H1 (cell line): ENCODE results near the gene DLK1. TPM values are rescaled to one million over a fixed set of nuclear protein-coding genes. Genes with fewer than 3 reads are reported as not detected.

Experiments used
- CTCF ChIA-PET: fragments of 300-600 bp; sonication (Branson Sonifier 250); formaldehyde crosslinking; loops from one replicate; lab custom pipeline; 2021; ENCODE audit not compliant: partially characterized antibody; lab: Charles Lee
- POLR2A ChIA-PET: fragments of 300-600 bp; sonication (Branson Sonifier 250); formaldehyde crosslinking; loops from one replicate; lab custom pipeline; 2021; ENCODE audit warnings: inconsistent platforms; ENCODE audit not compliant: partially characterized antibody; lab: Charles Lee
- DNase-seq, 2 experiments: peaks; one replicate each; pipeline versions ENCODE4 v3.0.0 to v3.0.0-alpha.2; 2010 to 2022; ENCODE audit warnings: low spot score in 2 of 2, low read depth in 1 of 2, mixed read lengths in 1 of 2
- FAIRE-seq: peaks from 2 replicates; lab custom pipeline; 2011; peaks lifted over from hg19 to GRCh38; lab: Jason Lieb, UNC
- H2AFZ ChIP-seq: 2 replicates; pipeline ENCODE4 v1.8.1; 2012; ENCODE audit warnings: low read length, inconsistent platforms
- H2AK5ac ChIP-seq: 2 replicates; pipeline ENCODE4 v1.6.1; 2013; ENCODE audit warnings: low read depth, low read length
- H2BK120ac ChIP-seq: replicated peaks from 2 replicates; pipeline ENCODE3; 2013; ENCODE audit warnings: low read depth, low read length, inconsistent platforms
- H2BK12ac ChIP-seq: 2 replicates; pipeline ENCODE4 v1.6.1; 2013; ENCODE audit warnings: low read depth, low read length
- H2BK15ac ChIP-seq: 2 replicates; pipeline ENCODE4 v1.6.1; 2013; ENCODE audit warnings: low read length
- H2BK20ac ChIP-seq: 2 replicates; pipeline ENCODE4 v1.6.1; 2013; ENCODE audit warnings: low read length
- H2BK5ac ChIP-seq: 2 replicates; pipeline ENCODE4 v1.6.1; 2013; ENCODE audit warnings: low read depth, low read length
- H3K14ac ChIP-seq: 2 replicates; pipeline ENCODE4 v1.6.1; 2013; ENCODE audit warnings: inconsistent platforms; ENCODE audit not compliant: insufficient read length
- H3K18ac ChIP-seq: 2 replicates; pipeline ENCODE4 v1.6.1; 2013; ENCODE audit warnings: low read length; ENCODE audit errors: extremely low read depth
- H3K23ac ChIP-seq: 2 replicates; pipeline ENCODE4 v1.6.1; 2013; ENCODE audit warnings: inconsistent platforms; ENCODE audit not compliant: insufficient read length
- H3K23me2 ChIP-seq: 2 replicates; pipeline ENCODE4 v1.6.1; 2013; ENCODE audit warnings: low read depth, low read length
- H3K27ac ChIP-seq: 2 replicates; pipeline ENCODE4 v1.6.1; 2011; ENCODE audit warnings: low read depth, low read length, inconsistent platforms
- H3K27me3 ChIP-seq, 4 experiments: replicated peaks in 1 of 4; 1 replicate in 1 of 4; 2 replicates in 3 of 4; pipeline versions ENCODE4 v1.6.1 to v1.8.1; 2011 to 2013; ENCODE audit warnings: low read length in 3 of 4, mild to moderate bottlenecking in 3 of 4, inconsistent platforms in 2 of 4, mixed read lengths in 2 of 4, moderate library complexity in 1 of 4; ENCODE audit not compliant: control insufficient read depth in 3 of 4, insufficient read depth in 3 of 4; ENCODE audit errors: extremely low read depth in 1 of 4
- H3K36me3 ChIP-seq, 4 experiments: 2 replicates each; pipeline versions ENCODE4 v1.6.1 to v1.8.1; 2011 to 2013; ENCODE audit warnings: mild to moderate bottlenecking in 4 of 4, low read length in 3 of 4, moderate library complexity in 2 of 4, control low read depth in 1 of 4, inconsistent platforms in 1 of 4; ENCODE audit not compliant: insufficient read depth in 4 of 4, control insufficient read depth in 2 of 4
- H3K4ac ChIP-seq: replicated peaks from 2 replicates; pipeline ENCODE3; 2013; ENCODE audit warnings: low read length, low read depth, mixed read lengths, inconsistent platforms; ENCODE audit not compliant: insufficient read length
- H3K4me1 ChIP-seq, 4 experiments: replicated peaks in 1 of 4; 1 replicate in 1 of 4; 2 replicates in 3 of 4; pipeline versions ENCODE4 v1.6.1 to v1.8.1; 2011 to 2013; ENCODE audit warnings: low read length in 3 of 4, inconsistent platforms in 2 of 4, mixed read lengths in 1 of 4; ENCODE audit not compliant: insufficient read depth in 4 of 4, control insufficient read depth in 3 of 4
- H3K4me2 ChIP-seq, 2 experiments: 2 replicates each; pipeline versions ENCODE4 v1.6.1 to v1.8.1; 2011 to 2013; ENCODE audit warnings: low read depth in 2 of 2, low read length in 2 of 2, control low read depth in 1 of 2, inconsistent platforms in 1 of 2, mild to moderate bottlenecking in 1 of 2; ENCODE audit not compliant: insufficient read depth in 1 of 2
- H3K4me3 ChIP-seq, 4 experiments: fragments of 200-600, 300-600 bp in 1 of 4; sonication (generic), shearing (Covaris generic), sonication (Bioruptor Twin) in 1 of 4; 2 replicates each; pipeline versions ENCODE4 v1.5.1 to v1.8.1; 2011 to 2016; ENCODE audit warnings: low read length in 4 of 4, low read depth in 3 of 4, control low read depth in 2 of 4, inconsistent platforms in 2 of 4, mild to moderate bottlenecking in 2 of 4, mixed read lengths in 1 of 4, moderate library complexity in 1 of 4; ENCODE audit not compliant: insufficient read depth in 2 of 4; ENCODE audit errors: extremely low read depth in 1 of 4
- H3K56ac ChIP-seq: replicated peaks from 2 replicates; pipeline ENCODE3; 2013; ENCODE audit warnings: low read depth, mild to moderate bottlenecking, mixed read lengths, low read length, inconsistent platforms; ENCODE audit not compliant: insufficient read length
- H3K79me1 ChIP-seq: 2 replicates; pipeline ENCODE4 v1.6.1; 2013; ENCODE audit warnings: low read depth, low read length, control low read depth
- H3K79me2 ChIP-seq, 2 experiments: 2 replicates each; pipeline versions ENCODE4 v1.6.1 to v1.8.1; 2012 to 2013; ENCODE audit warnings: low read length in 2 of 2, mild to moderate bottlenecking in 2 of 2, inconsistent platforms in 1 of 2; ENCODE audit not compliant: insufficient read depth in 2 of 2, control insufficient read depth in 1 of 2
- H3K9ac ChIP-seq, 4 experiments: replicated peaks in 1 of 4; 1 replicate in 1 of 4; 2 replicates in 3 of 4; pipeline versions ENCODE4 v1.6.1 to v1.8.1; 2011 to 2013; ENCODE audit warnings: low read depth in 3 of 4, low read length in 3 of 4, control low read depth in 2 of 4, mild to moderate bottlenecking in 2 of 4, moderate library complexity in 2 of 4, inconsistent platforms in 1 of 4; ENCODE audit errors: extremely low read depth in 1 of 4
- H3K9me3 ChIP-seq, 2 experiments: 2 replicates each; pipeline versions ENCODE4 v1.6.1 to v1.8.1; 2012 to 2013; ENCODE audit warnings: mild to moderate bottlenecking in 2 of 2, moderate library complexity in 2 of 2, control low read depth in 1 of 2, inconsistent platforms in 1 of 2, low read depth in 1 of 2, low read length in 1 of 2, mixed read lengths in 1 of 2; ENCODE audit not compliant: insufficient read depth in 2 of 2
- H4K20me1 ChIP-seq, 2 experiments: replicated peaks in 1 of 2; 2 replicates each; pipeline versions ENCODE3 to v1.8.1; 2011 to 2013; ENCODE audit warnings: inconsistent platforms in 2 of 2, low read length in 2 of 2, mild to moderate bottlenecking in 1 of 2; ENCODE audit not compliant: insufficient read depth in 2 of 2, control insufficient read depth in 1 of 2
- H4K5ac ChIP-seq: 2 replicates; pipeline ENCODE4 v1.6.1; 2013; ENCODE audit warnings: low read length, low read depth, mixed read lengths, inconsistent platforms; ENCODE audit not compliant: insufficient read length
- H4K8ac ChIP-seq: 2 replicates; pipeline ENCODE4 v1.8.0; 2013; ENCODE audit warnings: mild to moderate bottlenecking, moderate library complexity, low read length, inconsistent platforms; ENCODE audit not compliant: insufficient read depth; ENCODE audit errors: extremely low read depth
- H4K91ac ChIP-seq: replicated peaks from 2 replicates; pipeline ENCODE3; 2013; ENCODE audit warnings: low read length, mixed read lengths, inconsistent platforms; ENCODE audit not compliant: insufficient read length
- BRCA1 ChIP-seq: IDR thresholded peaks from 2 replicates; pipeline ENCODE4 v1.6.1; 2012; ENCODE audit warnings: low read depth, low read length, improper control_type of control experiment
- RFX5 ChIP-seq: IDR thresholded peaks from 2 replicates; pipeline ENCODE4 v1.6.1; 2011; ENCODE audit warnings: low read depth, low read length, improper control_type of control experiment, borderline replicate concordance
- TCF12 ChIP-seq: IDR thresholded peaks from 2 replicates; pipeline ENCODE4 v1.6.1; 2011; ENCODE audit warnings: low read depth, mild to moderate bottlenecking, low read length
- WGBS, 2 experiments: shearing (Covaris generic) in 1 of 2; methylation state at CpG; one replicate each; pipeline versions ENCODE4 v1.1.6 to v1.1.7; 2013 to 2015; ENCODE audit warnings: low lambda C conversion rate in 2 of 2, mixed read lengths in 2 of 2, inconsistent platforms in 1 of 2, low coverage in 1 of 2, missing lambda C conversion rate in 1 of 2; ENCODE audit not compliant: insufficient replicate concordance in 2 of 2, insufficient coverage in 1 of 2, insufficient read length in 1 of 2; ENCODE audit errors: extremely low coverage in 1 of 2, missing lambda C conversion rate in 1 of 2; 5-methylcytosine and 5-hydroxymethylcytosine counted together
- polyA plus RNA-seq, 7 experiments: library from polyadenylated mRNA; depleted of rRNA in 3 of 7; stranded (reverse) in 5 of 7; unstranded in 2 of 7; fragments of >200 nt in 5 of 7; fragments of 200-250 nt in 2 of 7; gene quantifications; 1 replicate in 5 of 7; 2 replicates in 1 of 7; 4 replicates in 1 of 7; pipeline versions ENCODE4 v1.2.1 to v1.2.3, GENCODE V29; 2011 to 2013; ENCODE audit warnings: missing spikeins in 2 of 7, mixed read lengths in 2 of 7
- total RNA-seq: library from RNA; stranded (reverse); fragmentation: NEBNext Ultra II Directional; extraction: Animal tissue kit (Norgen Biotek cat#: 25700); gene quantifications from 2 replicates; pipeline ENCODE4 v1.2.1, GENCODE V29; 2021

DLK1 gene
- total and polyA plus RNA-seq, 2 of the 8 experiments (the other 6 are each of a cell fraction or from before 2014, with no cell fraction given): 1.3 to 2.4 TPM

GRCh38 chr14:100774164-100774537 is 47.5 kb downstream of the DLK1 start:
- DNase-seq (no peak), FAIRE-seq (no peak)
- H3K79me1 ChIP-seq: no peaks in the 10 kb centered on the region
- no peak overlapping the region for H2BK12ac ChIP-seq
- no peak overlapping the region for H2AFZ ChIP-seq
- H3K14ac ChIP-seq: no peak overlapping the region
- no peaks in the 10 kb centered on the region for H3K23me2 ChIP-seq
- H2AK5ac ChIP-seq: no peak overlapping the region
- H3K9me3 ChIP-seq: peaks cover 6 to 7% of the 10 kb centered on the region in 2 experiments; a peak in 2 of 4 replicates
- no peak overlapping the region for H3K18ac ChIP-seq
- no peak overlapping the region for H2BK120ac ChIP-seq
- no peak for TF ChIP-seq RFX5
- no peak for TF ChIP-seq TCF12
- no peak for TF ChIP-seq BRCA1
- H3K56ac ChIP-seq: no peak overlapping the region
- no peak overlapping the region for H3K4me3 ChIP-seq
- H3K36me3 ChIP-seq: no peaks in the 10 kb centered on the region
- H3K4me2 ChIP-seq: no peak overlapping the region
- ChIA-PET POLR2A (no interaction called here), CTCF (interaction anchor here (1.3 kb wide), 1 partner anchor 15 kb away, joined by 3 read pairs; no protein-coding TSS in a partner anchor)
- H4K8ac ChIP-seq: no peak overlapping the region
- no peak overlapping the region for H2BK15ac ChIP-seq
- no peak overlapping the region for H2BK20ac ChIP-seq
- H3K9ac ChIP-seq: no peak overlapping the region
- no peak overlapping the region for H2BK5ac ChIP-seq
- no peak overlapping the region for H3K23ac ChIP-seq
- H3K4ac ChIP-seq: no peak overlapping the region
- no peaks in the 10 kb centered on the region for H3K79me2 ChIP-seq
- H4K91ac ChIP-seq: no peak overlapping the region
- no peaks in the 10 kb centered on the region for H4K20me1 ChIP-seq
- no peaks in the 10 kb centered on the region; a peak in 1 of 7 replicates for H3K27me3 ChIP-seq
- no peak overlapping the region for H3K27ac ChIP-seq
- WGBS, 2 experiments: 96% methylated on average over 9 of the region's 9 CpGs; no CpG with 5 or more reads in 1 of the 2 experiments
- no peak overlapping the region for H4K5ac ChIP-seq
- no peaks in the 10 kb centered on the region for H3K4me1 ChIP-seq
